HTERT RPE-1 (cell line): ENCODE data around the gene ACAD10.
"Not testable (repeated sequence)": the region's sequence is repeated elsewhere in the genome, so short reads cannot be mapped to it uniquely, and the experiment has no call there.

ENCODE experiments used
- in situ Hi-C: fragments of 300-500 bp; cut with MboI; formaldehyde crosslinking; loops from 4 replicates; pipeline ENCODE4 v1.14.3; 2020; ENCODE audit warnings: low sequenced_read_pairs

The ACAD10 gene

GRCh38 chr12:111686574-111687105 is 787 bp downstream of the ACAD10 start:
- in situ Hi-C loops, result no loop called here

DNA sequence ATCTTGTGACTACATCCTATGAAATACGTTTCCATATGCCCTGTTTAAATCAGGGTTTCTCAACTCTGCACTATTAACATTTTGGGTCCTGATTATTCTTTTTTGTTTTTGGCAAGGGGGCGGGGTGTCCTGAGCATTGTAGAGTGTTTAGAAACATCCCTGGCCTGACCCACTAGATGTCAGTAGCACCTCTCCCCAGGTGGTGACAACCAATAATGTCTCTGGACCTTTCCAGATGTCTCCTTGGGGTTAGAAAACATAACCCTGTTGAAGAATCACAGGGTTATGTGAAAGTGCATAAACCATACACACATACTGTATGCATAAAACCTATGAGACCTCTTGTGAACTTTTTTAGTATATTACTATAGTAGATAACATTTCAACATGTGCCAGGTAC is 1.4 kb downstream of the ACAD10 start:
- in situ Hi-C loops, result no loop called here

DNA sequence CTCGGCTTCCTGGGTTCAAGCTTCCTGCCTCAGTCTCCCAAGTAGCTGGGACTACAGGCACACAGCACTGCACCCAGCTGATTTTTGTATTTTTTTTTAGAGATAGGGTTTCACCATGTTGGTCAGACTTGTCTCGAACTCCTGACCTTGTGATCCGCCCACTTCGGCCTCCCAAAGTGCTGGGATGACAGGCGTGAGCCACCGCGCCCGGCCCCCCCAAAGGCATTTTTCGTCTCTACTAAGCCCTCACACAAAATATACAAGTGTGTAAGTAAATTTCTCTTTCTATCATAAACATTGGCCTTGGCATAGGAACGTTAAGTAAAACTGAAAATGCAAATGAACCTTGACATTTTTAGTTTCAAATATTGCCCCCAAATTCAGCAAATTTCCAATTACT is 2.1 kb downstream of the ACAD10 start:
- in situ Hi-C loops, result no loop called here

DNA sequence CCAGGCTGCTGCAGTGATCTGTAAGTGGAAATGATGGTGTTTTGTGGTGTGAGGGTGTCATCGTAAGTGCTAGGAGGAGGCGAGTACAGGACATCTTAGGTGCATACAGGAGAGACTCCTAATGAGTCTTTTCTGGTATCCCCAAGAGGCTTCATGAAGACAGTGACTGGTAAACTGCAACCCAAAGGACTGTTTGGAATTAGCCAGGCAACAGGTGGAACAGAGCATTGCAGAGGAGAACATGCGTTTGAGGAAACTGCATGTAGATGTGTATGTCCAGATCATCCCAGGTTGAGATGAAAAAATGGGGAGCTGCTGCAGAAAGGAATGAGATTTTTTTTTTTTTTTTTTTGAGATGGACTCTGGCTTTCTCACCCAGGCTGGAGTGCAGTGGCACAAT is 5.4 kb downstream of the ACAD10 start:
- in situ Hi-C loops, result no loop called here

DNA sequence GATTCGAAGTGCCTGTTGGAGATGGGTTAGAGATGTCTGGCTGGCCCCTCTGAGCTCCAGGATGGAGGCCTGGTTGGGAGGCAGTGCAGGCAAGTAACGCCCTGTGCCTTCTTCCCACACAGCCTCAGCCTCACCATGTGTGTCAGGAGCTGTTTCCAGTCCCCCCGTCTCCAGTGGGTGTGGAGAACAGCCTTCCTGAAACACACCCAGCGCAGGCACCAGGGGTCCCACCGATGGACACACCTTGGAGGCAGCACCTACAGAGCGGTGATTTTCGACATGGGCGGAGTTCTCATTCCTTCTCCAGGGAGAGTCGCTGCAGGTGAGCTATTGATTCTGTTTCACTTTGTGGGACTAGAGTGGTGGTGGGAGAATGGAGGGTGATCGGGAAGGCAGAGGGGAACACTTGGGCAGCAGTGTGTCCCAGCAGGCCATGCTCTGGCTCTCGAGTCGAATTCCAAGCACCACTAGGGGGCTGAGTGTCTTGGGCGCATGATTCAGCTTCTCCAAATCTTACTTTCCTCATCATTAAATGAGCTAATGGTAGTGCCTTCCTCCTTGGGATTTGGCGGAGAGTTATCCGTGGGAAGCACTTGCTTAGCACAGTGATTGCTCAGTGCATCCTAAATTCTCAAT is 6.8 kb downstream of the ACAD10 start:
- in situ Hi-C loops, result no loop called here

DNA sequence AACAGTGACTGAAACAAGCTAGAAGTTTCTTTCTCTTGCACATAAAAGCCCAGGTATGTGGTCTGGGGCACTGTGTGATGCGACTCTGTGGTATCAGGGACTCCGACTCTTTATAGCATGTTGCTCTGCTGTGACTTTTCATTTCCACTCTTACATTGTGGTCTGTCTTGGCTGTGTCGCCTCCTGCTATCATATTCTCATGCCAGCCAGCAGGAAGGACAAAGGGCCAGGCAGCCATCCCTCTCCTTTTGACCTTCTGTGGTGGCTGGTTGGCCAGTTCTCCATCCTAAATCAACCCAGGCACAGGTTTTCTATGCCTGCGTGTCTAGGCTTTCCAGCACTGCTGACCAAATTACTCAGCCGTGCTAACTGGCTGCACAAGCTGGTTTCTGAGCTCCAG is 8.0 kb downstream of the ACAD10 start:
- in situ Hi-C loops, result no loop called here

- in situ Hi-C loops, result no loop called here
Measured at GRCh38 chr12:111699962-111700361, 14.1 kb downstream of the ACAD10 start.

GRCh38 chr12:111705672-111706071 is 19.8 kb downstream of the ACAD10 start:
- in situ Hi-C loops, result no loop called here

- in situ Hi-C loops, result no loop called here
Measured at GRCh38 chr12:111706145-111706544, 20.3 kb downstream of the ACAD10 start.

- in situ Hi-C loops, result no loop called here
Measured at GRCh38 chr12:111715279-111715678, 29.4 kb downstream of the ACAD10 start.

DNA sequence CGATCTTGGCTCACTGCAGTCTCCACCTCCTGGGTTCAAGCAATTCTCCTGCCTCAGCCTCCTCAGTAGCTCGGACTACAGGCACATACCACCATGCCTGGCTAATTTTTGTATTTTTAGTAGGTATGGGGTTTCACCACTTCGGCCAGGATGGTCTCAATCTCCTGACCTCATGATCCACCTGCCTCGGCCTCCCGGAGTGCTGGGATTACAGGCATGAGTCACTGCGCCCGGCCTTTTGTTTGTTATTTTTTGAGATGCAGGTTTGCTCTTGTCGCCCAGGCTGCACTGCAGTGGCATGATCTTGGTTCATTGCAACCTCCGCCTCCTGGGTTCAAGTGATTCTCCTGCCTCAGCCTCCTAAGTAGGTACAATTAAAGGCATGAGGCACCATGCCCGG is 33.5 kb downstream of the ACAD10 start:
- in situ Hi-C loops, result not testable (repeated sequence)

DNA sequence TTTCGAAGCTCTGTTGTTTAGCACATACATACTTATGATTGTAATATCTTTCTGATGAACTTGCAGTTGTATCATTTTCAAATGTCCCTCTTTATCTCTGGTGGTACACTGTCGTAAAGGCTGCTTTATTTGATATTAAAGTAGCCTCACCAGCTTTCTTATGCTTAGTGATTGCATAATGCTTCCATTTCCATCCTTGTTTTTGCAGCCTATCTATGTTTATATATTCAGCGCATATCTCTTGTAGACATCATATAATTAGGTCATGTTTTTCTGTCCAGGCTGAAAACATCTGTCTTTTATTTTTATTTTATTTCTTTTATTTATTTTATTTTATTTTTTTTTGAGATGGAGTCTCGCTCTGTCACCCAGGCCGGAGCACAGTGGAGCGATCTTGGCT is 34.6 kb downstream of the ACAD10 start:
- in situ Hi-C loops, result no loop called here

- in situ Hi-C loops, result not testable (repeated sequence)
Measured at GRCh38 chr12:111723646-111724360, 38.0 kb downstream of the ACAD10 start.

- in situ Hi-C loops, result no loop called here
Measured at GRCh38 chr12:111728795-111729194, 42.9 kb downstream of the ACAD10 start.

DNA sequence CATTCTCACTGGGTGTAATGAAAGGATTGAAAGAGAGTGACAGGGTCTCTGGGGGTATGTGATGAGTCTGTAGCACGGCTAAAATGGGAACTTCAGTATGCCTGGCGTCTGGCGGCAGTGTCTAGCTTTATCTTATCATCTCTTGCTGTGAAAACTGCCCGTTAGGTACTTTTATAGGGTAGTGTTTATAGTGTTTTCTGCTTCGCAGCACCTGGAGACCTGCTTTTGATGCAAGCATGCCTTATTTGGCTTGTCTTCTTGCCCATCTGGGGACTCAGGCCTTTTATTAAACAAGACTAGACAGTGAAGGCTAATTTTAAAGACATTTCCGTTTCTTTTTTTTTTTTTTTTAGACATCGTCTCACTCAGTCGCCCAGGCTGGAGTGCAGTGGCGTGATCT is 44.6 kb downstream of the ACAD10 start:
- in situ Hi-C loops, result no loop called here

DNA sequence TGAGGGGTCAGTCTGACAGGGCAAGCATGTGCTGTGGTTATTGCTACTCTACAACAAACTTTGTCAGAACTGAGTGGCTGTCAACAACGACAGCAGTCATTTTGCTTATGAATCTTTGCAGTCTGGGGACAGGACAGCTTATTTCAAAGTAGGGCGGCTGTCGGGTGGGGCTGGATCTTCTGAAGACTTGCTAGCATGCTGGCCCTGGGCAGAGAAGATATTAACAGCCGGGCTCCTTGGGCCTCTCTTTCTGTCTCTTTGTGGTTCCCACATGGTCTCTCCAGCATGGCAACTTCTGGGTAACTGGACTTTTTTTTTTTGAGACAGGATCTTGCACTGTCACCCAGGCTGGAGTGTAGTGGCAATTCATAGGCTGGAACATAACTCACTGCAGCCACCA is 46.9 kb downstream of the ACAD10 start:
- in situ Hi-C loops, result no loop called here

DNA sequence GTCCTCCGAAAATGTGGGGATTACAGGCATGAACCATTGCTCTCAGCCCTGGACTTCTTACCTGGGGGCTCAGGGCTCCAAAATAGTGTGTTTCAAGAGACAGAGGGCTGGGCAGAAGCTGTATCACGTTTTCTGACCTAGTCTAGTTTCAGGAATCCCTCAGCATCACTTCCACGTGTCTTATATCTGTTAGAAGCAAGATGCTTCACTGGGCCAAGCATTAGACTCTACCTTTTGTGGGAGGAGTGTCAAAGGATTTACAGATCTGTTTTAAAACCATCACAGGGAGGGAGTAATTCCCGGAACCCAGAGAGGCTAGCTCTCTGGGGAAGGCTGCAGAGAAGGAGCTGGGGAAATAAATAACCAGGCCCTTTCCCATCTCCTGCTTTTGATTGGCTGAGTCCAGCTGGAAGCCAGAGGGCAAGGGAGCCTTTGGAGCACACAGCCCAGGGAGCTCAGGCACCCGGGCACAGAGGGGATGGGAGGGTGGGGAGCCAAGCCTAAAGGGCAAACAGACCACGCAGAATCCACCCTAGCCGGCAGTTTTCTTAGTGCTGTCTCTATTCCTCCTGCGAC is 47.6 kb downstream of the ACAD10 start:
- in situ Hi-C loops, result no loop called here

- in situ Hi-C loops, result not testable (repeated sequence)
Measured at GRCh38 chr12:111739524-111739923, 53.7 kb downstream of the ACAD10 start.

- in situ Hi-C loops, result no loop called here
Measured at GRCh38 chr12:111741235-111741812, 55.5 kb downstream of the ACAD10 start.

- in situ Hi-C loops, result no loop called here
Measured at GRCh38 chr12:111745211-111745610, 59.4 kb downstream of the ACAD10 start.

DNA sequence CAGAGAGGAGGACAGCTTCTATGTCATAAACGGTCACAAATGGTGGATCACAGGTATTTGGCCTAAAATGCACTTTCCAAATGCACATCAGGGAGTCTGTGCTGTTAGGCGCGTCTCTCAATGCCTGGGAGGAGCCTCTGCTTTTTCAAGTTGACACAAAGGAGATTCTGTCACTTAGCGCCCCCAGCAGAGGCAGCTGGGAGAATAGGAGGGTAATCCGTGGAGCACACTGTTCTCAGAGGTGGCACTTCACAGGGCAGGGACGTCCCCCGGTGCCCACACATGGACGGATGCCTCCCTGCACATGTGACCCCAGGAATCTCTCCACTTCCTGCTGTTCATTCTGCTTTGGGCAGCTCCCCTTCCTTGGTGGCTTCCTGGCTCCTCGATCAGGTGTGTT is 61.5 kb downstream of the ACAD10 start:
- in situ Hi-C loops, result no loop called here

GRCh38 chr12:111748151-111748672 is 62.4 kb downstream of the ACAD10 start:
- in situ Hi-C loops, result no loop called here
